Neural crest cell (in vitro differentiated cells): Measurements from ENCODE around the gene HSP90AB1. TPM values are rescaled to one million over a fixed set of nuclear protein-coding genes. Genes with fewer than 3 reads are reported as not detected.

Experiments
- DNase-seq: peaks from one replicate; pipeline ENCODE4 v3.0.0; 2021; ENCODE audit warnings: low read depth, mixed read lengths, low spot score
- H3K27ac Mint-ChIP-seq: one replicate; pipeline ENCODE4 v1.8.0; 2021; ENCODE audit warnings: mild to moderate bottlenecking, mixed read lengths; ENCODE audit not compliant: unreplicated experiment
- H3K27me3 Mint-ChIP-seq: 2 replicates; pipeline ENCODE4 v1.8.0; 2021; ENCODE audit warnings: low read depth, mild to moderate bottlenecking, mixed read lengths
- H3K36me3 Mint-ChIP-seq: 2 replicates; pipeline ENCODE4 v1.8.0; 2021; ENCODE audit warnings: low read depth, mild to moderate bottlenecking, mixed read lengths
- H3K4me1 Mint-ChIP-seq: 2 replicates; pipeline ENCODE4 v1.8.0; 2021; ENCODE audit warnings: mixed read lengths
- H3K4me3 Mint-ChIP-seq: one replicate; pipeline ENCODE4 v1.8.0; 2021; ENCODE audit warnings: mild to moderate bottlenecking, mixed read lengths
- H3K9me3 Mint-ChIP-seq: 2 replicates; pipeline ENCODE4 v1.8.0; 2021; ENCODE audit warnings: mixed read lengths
- total RNA-seq: library from RNA; stranded (reverse); gene quantifications from 2 replicates; pipeline ENCODE4 v1.2.1, GENCODE V29; 2021
- TF ChIP-seq, protein P1 (sequence below): fragments of 200-600 bp; sonication (generic); conservative IDR thresholded peaks from 2 replicates; pipeline ENCODE4 v1.5.0; 2021; ENCODE audit warnings: antibody characterized with exemption, mild to moderate bottlenecking

Gene HSP90AB1
- total RNA-seq, 1 donor from 2014 or later, result 1,508 TPM

DNA sequence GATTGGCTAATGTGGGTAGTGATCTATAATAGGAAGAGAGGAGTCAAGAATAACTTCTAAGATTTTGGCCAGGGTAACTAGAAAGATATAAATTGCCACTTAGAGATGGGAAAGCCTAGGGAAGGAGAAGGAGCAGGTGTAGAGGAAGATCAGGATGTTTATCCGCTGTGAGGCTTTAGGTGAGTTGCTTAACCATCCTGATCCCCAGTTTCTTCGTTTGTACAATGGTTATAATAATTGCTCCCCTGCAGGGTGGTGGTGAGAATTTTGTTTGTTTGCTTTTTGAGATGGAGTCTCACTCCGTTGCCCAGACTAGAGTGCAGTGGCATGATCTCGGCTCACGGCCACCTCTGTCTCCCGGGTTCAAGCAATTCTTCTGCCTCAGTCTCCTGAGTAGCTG is 32.6 kb upstream of the HSP90AB1 start:
- no peak overlapping the region for H3K4me3 Mint-ChIP-seq
- no peaks in the 10 kb centered on the region for H3K9me3 Mint-ChIP-seq
- H3K27ac Mint-ChIP-seq, result no peak overlapping the region
- H3K4me1 Mint-ChIP-seq, result peaks cover 18% of the 10 kb centered on the region
- no peaks in the 10 kb centered on the region for H3K36me3 Mint-ChIP-seq
- peaks cover 11% of the 10 kb centered on the region for H3K27me3 Mint-ChIP-seq
- TF ChIP-seq, protein P1, sequence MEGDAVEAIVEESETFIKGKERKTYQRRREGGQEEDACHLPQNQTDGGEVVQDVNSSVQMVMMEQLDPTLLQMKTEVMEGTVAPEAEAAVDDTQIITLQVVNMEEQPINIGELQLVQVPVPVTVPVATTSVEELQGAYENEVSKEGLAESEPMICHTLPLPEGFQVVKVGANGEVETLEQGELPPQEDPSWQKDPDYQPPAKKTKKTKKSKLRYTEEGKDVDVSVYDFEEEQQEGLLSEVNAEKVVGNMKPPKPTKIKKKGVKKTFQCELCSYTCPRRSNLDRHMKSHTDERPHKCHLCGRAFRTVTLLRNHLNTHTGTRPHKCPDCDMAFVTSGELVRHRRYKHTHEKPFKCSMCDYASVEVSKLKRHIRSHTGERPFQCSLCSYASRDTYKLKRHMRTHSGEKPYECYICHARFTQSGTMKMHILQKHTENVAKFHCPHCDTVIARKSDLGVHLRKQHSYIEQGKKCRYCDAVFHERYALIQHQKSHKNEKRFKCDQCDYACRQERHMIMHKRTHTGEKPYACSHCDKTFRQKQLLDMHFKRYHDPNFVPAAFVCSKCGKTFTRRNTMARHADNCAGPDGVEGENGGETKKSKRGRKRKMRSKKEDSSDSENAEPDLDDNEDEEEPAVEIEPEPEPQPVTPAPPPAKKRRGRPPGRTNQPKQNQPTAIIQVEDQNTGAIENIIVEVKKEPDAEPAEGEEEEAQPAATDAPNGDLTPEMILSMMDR, result no peak
- no peak for DNase-seq

DNA sequence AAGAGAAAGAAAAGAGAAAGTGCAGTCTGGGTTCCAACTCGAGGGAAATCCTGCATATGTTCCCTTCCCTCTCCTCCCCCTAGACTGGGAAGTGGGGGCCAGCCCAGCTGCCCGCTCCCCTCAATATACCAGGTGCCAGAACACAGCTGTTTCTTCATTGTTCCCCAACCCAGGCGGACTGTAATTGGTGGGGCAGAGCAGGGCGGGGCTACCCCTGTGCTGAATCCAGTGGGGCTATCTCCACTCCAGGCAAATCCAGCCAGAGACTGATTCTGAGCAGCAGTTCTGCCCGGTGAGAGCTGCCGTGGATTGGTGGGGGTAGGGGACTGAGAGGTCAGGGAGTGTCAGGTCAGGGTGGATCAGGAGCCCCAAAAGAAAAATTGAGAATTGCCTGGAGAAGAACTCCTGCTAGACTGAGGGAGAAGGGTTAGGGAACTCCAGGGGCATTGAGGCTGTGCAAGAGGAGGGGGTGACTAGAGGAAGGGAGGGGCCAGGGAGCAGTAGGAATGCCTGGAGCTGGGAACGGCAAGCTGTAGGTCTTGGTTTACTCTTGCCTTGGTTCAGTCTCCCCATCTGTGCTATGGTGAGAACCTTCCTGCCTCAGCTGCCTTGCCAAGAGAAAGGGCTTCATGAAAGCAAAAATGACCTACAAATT is 30.1 kb upstream of the HSP90AB1 start, which contains the start of gene MYMX:
Gene MYMX (plus strand): TSS at position 250 of the 655 bp plus-strand sequence. CDS start 546 bp downstream, outside the sequence.
- Mint-ChIP-seq H3K36me3 (no peaks in the 10 kb centered on the region), H3K4me3 (peak within 1 kb of the TSS; percentile 54), H3K27me3 (peaks cover 11% of the 10 kb centered on the region), H3K9me3 (no peaks in the 10 kb centered on the region), H3K4me1 (peaks cover 29% of the 10 kb centered on the region), H3K27ac (no peak within 1 kb of the TSS)
- no peak for DNase-seq
- TF ChIP-seq, protein P1, result no peak

DNA sequence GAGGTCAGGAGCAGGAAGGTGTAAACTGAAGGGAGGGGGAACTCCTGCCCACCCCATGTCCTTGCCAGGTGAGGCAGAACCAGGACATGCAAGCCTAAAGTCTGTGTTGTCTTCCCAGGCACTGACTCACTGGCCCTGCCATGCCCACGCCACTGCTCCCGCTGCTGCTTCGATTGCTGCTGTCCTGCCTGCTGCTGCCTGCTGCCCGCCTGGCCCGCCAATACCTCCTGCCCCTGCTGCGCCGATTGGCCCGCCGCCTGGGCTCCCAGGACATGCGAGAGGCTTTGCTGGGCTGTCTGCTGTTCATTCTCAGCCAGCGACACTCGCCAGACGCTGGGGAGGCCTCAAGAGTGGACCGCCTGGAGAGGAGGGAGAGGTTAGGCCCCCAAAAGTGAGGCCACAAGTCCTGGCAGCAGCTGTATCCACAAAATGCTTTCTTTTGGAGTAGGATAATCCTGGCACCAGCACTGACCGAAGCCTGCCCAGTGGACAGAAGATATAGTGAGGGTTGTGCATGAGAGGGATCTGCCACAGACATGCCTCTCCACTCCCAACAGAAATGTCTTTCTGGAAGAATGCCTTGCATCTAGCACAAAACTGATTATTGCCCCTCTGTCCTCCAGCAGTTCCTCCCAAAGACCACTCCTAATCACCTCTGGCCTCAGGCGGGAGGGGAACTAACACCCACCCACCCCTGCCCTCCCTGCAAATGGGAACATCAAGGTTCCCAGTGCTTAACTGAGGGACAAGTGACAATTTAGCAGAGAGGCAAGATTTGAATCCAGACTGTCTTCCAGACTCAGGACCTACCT is 29.4 kb upstream of the HSP90AB1 start:
- no peak for DNase-seq
- peaks cover 30% of the 10 kb centered on the region for H3K4me1 Mint-ChIP-seq
- TF ChIP-seq, protein P1, result no peak
- H3K27me3 Mint-ChIP-seq, result peaks cover 11% of the 10 kb centered on the region
- no peaks in the 10 kb centered on the region for H3K36me3 Mint-ChIP-seq
- H3K4me3 Mint-ChIP-seq, result peak overlapping the region; percentile 54
- H3K27ac Mint-ChIP-seq, result no peak overlapping the region
- H3K9me3 Mint-ChIP-seq, result no peaks in the 10 kb centered on the region

DNA sequence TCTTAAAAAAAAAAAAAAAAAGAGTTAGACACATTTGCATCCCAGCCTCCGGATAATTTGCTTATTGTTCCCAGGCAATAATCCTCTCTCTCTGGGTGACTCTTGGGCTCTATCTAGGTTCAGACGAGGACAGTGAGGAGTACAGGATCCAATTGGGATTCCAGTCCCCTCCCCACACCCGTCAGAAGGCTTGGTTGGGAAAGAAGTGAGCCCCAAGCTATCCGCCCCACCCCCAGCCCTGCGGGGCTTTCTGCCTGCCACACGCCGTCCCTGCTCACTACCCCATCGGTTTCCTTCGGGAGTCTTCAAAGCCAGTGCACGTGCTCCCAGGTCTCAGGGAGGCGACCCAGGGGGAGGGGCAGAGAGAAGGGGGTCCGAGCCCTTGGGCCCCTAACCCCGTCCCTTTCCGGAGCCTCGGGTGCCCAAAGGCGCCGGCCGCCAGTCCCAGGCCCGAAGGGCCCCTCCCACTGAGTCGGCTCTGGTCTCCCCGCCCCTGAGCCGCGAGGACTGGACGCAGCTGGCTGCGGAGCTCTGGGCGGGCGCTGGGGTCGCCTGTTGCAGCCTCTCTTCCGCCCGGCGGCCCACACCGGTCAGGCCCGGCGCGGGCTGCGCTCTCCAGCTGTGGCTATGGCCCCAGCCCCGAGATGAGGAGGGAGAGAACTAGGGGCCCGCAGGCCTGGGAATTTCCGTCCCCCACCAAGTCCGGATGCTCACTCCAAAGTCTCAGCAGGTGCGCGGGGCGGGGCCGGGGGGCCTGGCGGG is 27.7 kb upstream of the HSP90AB1 start:
- peaks cover 16% of the 10 kb centered on the region for H3K27me3 Mint-ChIP-seq
- peak; percentile 73 for DNase-seq
- peaks cover 41% of the 10 kb centered on the region for H3K4me1 Mint-ChIP-seq
- peak overlapping the region; percentile 88 for H3K4me3 Mint-ChIP-seq
- TF ChIP-seq, protein P1, result no peak
- H3K36me3 Mint-ChIP-seq, result no peaks in the 10 kb centered on the region
- no peaks in the 10 kb centered on the region for H3K9me3 Mint-ChIP-seq
- H3K27ac Mint-ChIP-seq, result peak overlapping the region; percentile 50
